Karpas-422 (cell line): ENCODE results near the gene MRPL39. TPM values are rescaled to one million over a fixed set of nuclear protein-coding genes. Genes with fewer than 3 reads are reported as not detected.
A peak's percentile ranks its signal among the peaks of the same experiment; 100 is the strongest.

Experiments
- DNase-seq: peaks from one replicate; pipeline ENCODE4 v3.0.0-alpha.2; 2015
- H2AFZ ChIP-seq: fragments of 200-600 bp; sonication (generic); 2 replicates; pipeline ENCODE4 v1.6.1; 2014; ENCODE audit warnings: antibody characterized with exemption, low read length, mixed read lengths
- H3K27ac ChIP-seq: fragments of 200-600 bp; sonication (generic); 2 replicates; pipeline ENCODE4 v1.5.1; 2014; ENCODE audit warnings: mild to moderate bottlenecking, low read length, moderate library complexity
- H3K27me3 ChIP-seq: fragments of 200-600 bp; sonication (generic); 2 replicates; pipeline ENCODE4 v1.6.1; 2014; ENCODE audit warnings: low read length, mixed read lengths
- H3K36me3 ChIP-seq: fragments of 200-600 bp; sonication (generic); 2 replicates; pipeline ENCODE4 v1.6.1; 2014; ENCODE audit warnings: low read length, mixed read lengths; ENCODE audit not compliant: insufficient read depth
- H3K4me1 ChIP-seq: fragments of 200-600 bp; sonication (generic); 2 replicates; pipeline ENCODE4 v1.6.1; 2014; ENCODE audit warnings: mild to moderate bottlenecking, low read length, mixed read lengths
- H3K4me2 ChIP-seq: fragments of 200-600 bp; sonication (generic); 2 replicates; pipeline ENCODE4 v1.6.1; 2014; ENCODE audit warnings: low read length, low read depth, mild to moderate bottlenecking; ENCODE audit not compliant: poor library complexity, severe bottlenecking
- H3K4me3 ChIP-seq: fragments of 200-600 bp; sonication (generic); 2 replicates; pipeline ENCODE4 v1.5.1; 2014; ENCODE audit warnings: mild to moderate bottlenecking, antibody characterized with exemption, low read length, mixed read lengths
- H3K79me2 ChIP-seq: fragments of 200-600 bp; sonication (generic); 2 replicates; pipeline ENCODE4 v1.6.1; 2014; ENCODE audit warnings: mild to moderate bottlenecking, low read length, mixed read lengths
- H3K9ac ChIP-seq: fragments of 200-600 bp; sonication (generic); 2 replicates; pipeline ENCODE4 v1.6.0; 2014; ENCODE audit warnings: low read length
- H3K9me2 ChIP-seq: fragments of 200-600 bp; sonication (generic), shearing (Covaris generic); replicated peaks from 2 replicates; pipeline ENCODE4 v1.6.0; 2014; ENCODE audit warnings: mild to moderate bottlenecking, low read length, moderate library complexity; ENCODE audit not compliant: insufficient read depth
- H3K9me3 ChIP-seq: fragments of 300-700, 200-600 bp; sonication (generic); 2 replicates; pipeline ENCODE4 v1.6.1; 2014; ENCODE audit warnings: low read length, mixed read lengths
- H4K20me1 ChIP-seq: fragments of 200-600 bp; sonication (generic); 2 replicates; pipeline ENCODE4 v1.6.1; 2014; ENCODE audit warnings: mild to moderate bottlenecking, antibody characterized with exemption, low read length, low read depth; ENCODE audit not compliant: insufficient read depth
- total RNA-seq: library from RNA; depleted of rRNA; stranded (reverse); fragments of >200 nt; shearing (Covaris generic); gene quantifications from 2 replicates; pipeline ENCODE4 v1.2.3, GENCODE V29; 2014; ENCODE audit warnings: low replicate concordance

The MRPL39 gene
- total RNA-seq, 1 experiment from 2014 or later: 40.0 TPM

DNA sequence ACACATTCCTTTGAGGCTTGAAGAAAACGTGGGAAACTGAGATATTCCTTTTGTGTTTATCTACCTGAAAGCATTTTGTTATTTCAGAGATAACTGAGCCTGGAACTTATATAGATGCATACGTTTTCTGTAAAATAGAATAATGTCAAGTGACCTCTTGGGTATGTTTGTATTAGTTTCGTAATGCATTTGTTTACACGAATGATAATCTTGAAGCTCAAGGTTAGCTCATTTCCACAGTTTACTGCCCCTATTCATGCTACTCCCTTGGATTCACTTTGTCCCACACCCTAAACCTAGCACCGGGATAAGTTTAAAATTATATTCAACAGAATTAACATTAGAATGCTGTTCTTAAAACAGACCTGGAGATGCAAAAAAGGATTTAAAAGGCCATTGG lies 54.4 kb downstream of the MRPL39 start:
- DNase-seq: no peak
- H3K4me1 ChIP-seq: no peaks in the 10 kb centered on the region
- H3K27ac ChIP-seq: no peak overlapping the region
- no peak overlapping the region for H2AFZ ChIP-seq
- no peaks in the 10 kb centered on the region for H3K9me3 ChIP-seq
- H3K9ac ChIP-seq: no peak overlapping the region
- no peak overlapping the region for H3K4me2 ChIP-seq
- H3K36me3 ChIP-seq: no peaks in the 10 kb centered on the region
- no peaks in the 10 kb centered on the region for H4K20me1 ChIP-seq
- no peaks in the 10 kb centered on the region for H3K9me2 ChIP-seq
- no peak overlapping the region for H3K4me3 ChIP-seq
- no peaks in the 10 kb centered on the region for H3K27me3 ChIP-seq
- no peaks in the 10 kb centered on the region for H3K79me2 ChIP-seq

DNA sequence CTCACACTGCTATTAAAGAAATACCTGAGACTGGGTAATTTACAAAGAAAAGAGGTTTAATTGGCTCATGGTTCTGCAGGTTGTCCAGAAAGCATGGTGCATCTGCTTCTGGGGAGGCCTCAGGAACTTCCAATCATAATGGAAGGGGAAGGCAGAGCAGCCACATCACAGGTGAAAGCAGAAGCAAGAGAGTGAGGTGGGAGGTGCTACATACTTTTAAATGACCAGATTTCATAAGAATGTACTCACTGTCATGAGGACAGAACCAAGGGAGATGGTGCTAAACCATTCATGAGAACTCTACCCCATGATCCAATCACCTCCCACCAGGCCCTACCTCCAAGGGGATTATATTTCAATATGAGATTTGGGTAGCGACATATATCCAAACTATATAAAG lies 55.7 kb downstream of the MRPL39 start:
- DNase-seq: no peak
- Histone ChIP-seq H3K9me3 (no peaks in the 10 kb centered on the region), H3K27ac (no peak overlapping the region)

DNA sequence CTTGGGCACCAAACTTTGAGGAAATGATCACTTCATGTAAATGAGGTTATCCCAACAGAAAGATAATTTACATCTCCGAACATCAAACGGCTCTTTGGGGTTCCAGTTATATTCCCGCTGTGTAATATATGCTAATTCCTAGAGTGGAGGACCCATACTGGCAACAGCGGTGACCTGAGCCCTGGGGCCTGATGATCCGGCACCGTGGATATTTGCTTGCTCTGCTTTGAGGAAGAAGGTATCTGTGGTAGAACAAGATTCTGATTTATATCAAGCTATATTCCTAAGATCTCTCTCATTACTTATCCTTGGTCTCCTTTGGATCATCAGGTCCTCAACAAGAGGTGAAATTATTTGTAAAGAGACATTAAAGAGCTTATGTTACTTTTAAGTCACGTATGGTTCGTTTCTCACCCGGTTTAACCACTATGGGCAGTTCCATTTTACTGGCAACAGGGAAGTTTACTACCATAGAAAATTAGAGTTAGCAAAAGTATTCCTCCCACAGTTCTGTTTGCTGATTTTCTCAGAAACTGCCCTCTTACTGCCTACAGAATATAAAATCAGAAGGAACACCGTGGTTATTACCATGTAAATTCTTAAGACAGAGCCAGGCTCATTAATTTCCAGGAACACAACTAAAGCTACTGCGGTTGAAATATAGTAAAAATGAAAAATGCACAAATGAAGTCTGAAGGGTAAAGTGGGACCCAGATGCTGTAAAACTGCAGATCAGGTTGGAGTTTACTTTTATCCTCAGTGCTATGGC lies 56.7 kb downstream of the MRPL39 start:
- Histone ChIP-seq H2AFZ (peak overlapping the region; percentile 60), H3K27ac (no peak overlapping the region), H4K20me1 (no peaks in the 10 kb centered on the region), H3K9me3 (no peaks in the 10 kb centered on the region), H3K4me2 (peak overlapping the region; percentile 13), H3K4me1 (no peaks in the 10 kb centered on the region), H3K36me3 (no peaks in the 10 kb centered on the region), H3K9me2 (no peaks in the 10 kb centered on the region), H3K9ac (no peak overlapping the region), H3K27me3 (no peaks in the 10 kb centered on the region), H3K79me2 (no peaks in the 10 kb centered on the region), H3K4me3 (no peak overlapping the region)
- DNase-seq: no peak

More for the DNA sequence above, 55.7 kb downstream of the MRPL39 start:
- H3K9me2 ChIP-seq: no peaks in the 10 kb centered on the region
- H2AFZ ChIP-seq: no peak overlapping the region
- H3K4me2 ChIP-seq: no peak overlapping the region
- no peaks in the 10 kb centered on the region for H3K27me3 ChIP-seq
- no peak overlapping the region for H3K9ac ChIP-seq
- H4K20me1 ChIP-seq: no peaks in the 10 kb centered on the region
- H3K4me1 ChIP-seq: no peaks in the 10 kb centered on the region
- no peak overlapping the region for H3K4me3 ChIP-seq
- no peaks in the 10 kb centered on the region for H3K79me2 ChIP-seq
- H3K36me3 ChIP-seq: no peaks in the 10 kb centered on the region

DNA sequence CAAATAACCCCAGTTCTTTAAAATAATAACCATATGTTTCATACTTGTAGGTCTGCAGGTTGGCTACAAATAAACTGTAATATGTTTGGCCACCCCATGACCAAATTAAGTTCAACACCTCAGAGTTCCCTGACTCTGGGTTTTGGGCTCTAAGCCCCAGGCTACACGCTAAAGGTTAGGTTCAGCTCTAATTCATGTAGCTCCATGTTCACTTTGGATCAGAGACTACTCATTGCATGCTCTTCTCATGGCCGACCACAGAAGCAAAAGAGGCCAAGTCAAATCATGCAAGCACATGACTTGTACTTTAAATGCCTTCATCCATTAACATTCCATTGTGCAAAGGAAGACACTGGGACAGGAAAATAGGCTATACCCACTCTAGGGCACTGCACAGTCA lies 66.2 kb downstream of the MRPL39 start:
- H3K4me1 ChIP-seq: no peaks in the 10 kb centered on the region
- no peak overlapping the region for H2AFZ ChIP-seq
- no peak for DNase-seq
- H3K36me3 ChIP-seq: no peaks in the 10 kb centered on the region
- no peaks in the 10 kb centered on the region for H3K27me3 ChIP-seq
- no peaks in the 10 kb centered on the region for H3K9me2 ChIP-seq
- no peak overlapping the region for H3K4me3 ChIP-seq
- H3K9me3 ChIP-seq: no peaks in the 10 kb centered on the region
- no peak overlapping the region for H3K4me2 ChIP-seq
- H3K27ac ChIP-seq: no peak overlapping the region
- H3K79me2 ChIP-seq: no peaks in the 10 kb centered on the region
- H3K9ac ChIP-seq: no peak overlapping the region
- no peaks in the 10 kb centered on the region for H4K20me1 ChIP-seq

DNA sequence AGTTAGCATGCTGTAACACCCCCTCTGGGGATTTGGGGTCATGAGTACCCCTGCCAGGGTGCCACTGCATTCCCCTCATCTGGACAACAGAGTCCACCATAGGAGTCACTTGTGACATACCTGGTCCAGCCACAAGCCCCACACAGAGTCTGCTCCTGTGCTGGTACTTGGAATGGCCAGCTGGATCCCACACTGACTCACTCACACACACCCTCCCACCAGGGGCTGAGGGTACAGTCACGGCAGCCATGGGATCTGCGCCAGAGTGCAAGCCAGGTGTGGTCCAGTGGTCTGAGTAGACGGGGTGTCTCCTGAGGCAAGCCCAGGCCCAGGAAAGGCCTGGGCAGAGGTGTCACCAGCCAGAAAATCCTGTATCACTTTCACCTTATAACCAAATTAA lies 67.7 kb downstream of the MRPL39 start:
- Histone ChIP-seq H3K27me3 (no peaks in the 10 kb centered on the region), H3K9me3 (no peaks in the 10 kb centered on the region), H3K79me2 (no peaks in the 10 kb centered on the region), H3K4me2 (no peak overlapping the region), H4K20me1 (no peaks in the 10 kb centered on the region), H3K27ac (no peak overlapping the region), H3K9me2 (no peaks in the 10 kb centered on the region), H3K4me3 (no peak overlapping the region), H2AFZ (no peak overlapping the region), H3K4me1 (no peaks in the 10 kb centered on the region), H3K36me3 (no peaks in the 10 kb centered on the region), H3K9ac (no peak overlapping the region)
- no peak for DNase-seq

DNA sequence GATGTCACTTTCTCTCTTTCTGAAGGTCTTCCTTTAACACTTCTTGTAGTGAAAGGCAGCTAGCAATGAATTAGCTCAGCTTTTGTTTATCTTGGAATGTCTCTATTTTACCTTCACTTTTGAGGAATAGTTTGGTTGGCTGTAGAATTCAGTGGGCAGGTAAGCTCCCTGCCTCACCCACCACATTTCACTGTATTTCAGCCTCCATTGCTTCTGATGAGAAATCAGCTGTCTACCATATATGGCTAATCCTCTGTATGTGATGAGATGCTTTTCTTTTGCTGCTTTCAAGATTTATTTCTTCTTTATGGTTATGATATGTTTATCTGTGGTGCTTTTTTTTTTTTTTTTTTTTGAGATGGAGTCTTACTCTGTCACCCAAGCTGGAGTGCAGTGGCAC lies 70.1 kb downstream of the MRPL39 start:
- H3K9me2 ChIP-seq: no peaks in the 10 kb centered on the region
- no peaks in the 10 kb centered on the region for H3K79me2 ChIP-seq
- no peak overlapping the region for H2AFZ ChIP-seq
- H3K9ac ChIP-seq: no peak overlapping the region
- no peaks in the 10 kb centered on the region for H3K9me3 ChIP-seq
- no peaks in the 10 kb centered on the region for H4K20me1 ChIP-seq
- H3K4me2 ChIP-seq: no peak overlapping the region
- no peaks in the 10 kb centered on the region for H3K4me1 ChIP-seq
- H3K27ac ChIP-seq: no peak overlapping the region
- DNase-seq: no peak
- no peaks in the 10 kb centered on the region for H3K27me3 ChIP-seq
- H3K4me3 ChIP-seq: no peak overlapping the region
- no peaks in the 10 kb centered on the region for H3K36me3 ChIP-seq

DNA sequence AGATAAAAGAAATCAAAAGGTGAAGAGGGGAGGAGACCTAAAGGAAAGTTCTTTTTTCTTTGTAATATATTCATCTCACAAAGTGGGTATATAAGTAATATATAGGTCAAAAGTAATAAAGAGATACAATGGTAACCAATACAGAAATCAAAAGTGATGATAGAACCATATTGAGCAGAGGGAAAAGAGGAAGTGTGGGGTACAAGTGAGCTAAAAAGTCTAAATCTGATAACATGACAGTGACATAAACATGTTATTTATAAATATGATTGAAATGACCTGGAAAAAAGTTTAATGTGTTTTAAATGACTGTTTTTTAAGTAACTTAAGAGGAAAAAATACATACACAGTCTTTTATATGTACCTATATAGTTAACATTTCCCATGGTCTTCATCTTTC lies 70.5 kb downstream of the MRPL39 start:
- H4K20me1 ChIP-seq: no peaks in the 10 kb centered on the region
- H3K79me2 ChIP-seq: no peaks in the 10 kb centered on the region
- H3K4me3 ChIP-seq: no peak overlapping the region
- H3K27ac ChIP-seq: no peak overlapping the region
- no peaks in the 10 kb centered on the region for H3K9me2 ChIP-seq
- H3K27me3 ChIP-seq: no peaks in the 10 kb centered on the region
- no peak overlapping the region for H2AFZ ChIP-seq
- H3K4me1 ChIP-seq: no peaks in the 10 kb centered on the region
- H3K9ac ChIP-seq: no peak overlapping the region
- no peaks in the 10 kb centered on the region for H3K9me3 ChIP-seq
- DNase-seq: no peak
- no peak overlapping the region for H3K4me2 ChIP-seq
- no peaks in the 10 kb centered on the region for H3K36me3 ChIP-seq

DNA sequence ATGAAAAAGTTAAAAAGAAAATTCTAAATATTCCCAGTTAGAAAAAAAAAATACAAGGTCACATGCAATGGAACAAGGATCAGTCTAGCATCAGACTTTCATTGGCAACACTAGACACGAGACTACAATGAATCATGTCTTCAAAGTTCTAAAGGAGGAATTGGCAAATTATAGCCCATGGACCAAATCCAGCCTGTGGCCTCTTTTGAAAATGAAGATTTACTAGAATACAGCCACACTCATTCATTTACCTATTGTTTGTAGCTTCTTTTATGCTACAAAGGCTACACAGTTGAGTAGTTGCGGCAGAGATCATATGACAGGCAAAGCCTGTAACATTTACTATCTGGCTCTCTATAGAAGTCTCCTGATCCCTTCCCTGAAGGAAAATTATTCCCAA lies 71.4 kb downstream of the MRPL39 start:
- H3K36me3 ChIP-seq: no peaks in the 10 kb centered on the region
- no peak overlapping the region for H3K4me2 ChIP-seq
- no peaks in the 10 kb centered on the region for H3K9me3 ChIP-seq
- H2AFZ ChIP-seq: no peak overlapping the region
- H3K27ac ChIP-seq: no peak overlapping the region
- no peak overlapping the region for H3K9ac ChIP-seq
- no peaks in the 10 kb centered on the region for H3K79me2 ChIP-seq
- H3K27me3 ChIP-seq: no peaks in the 10 kb centered on the region
- H3K9me2 ChIP-seq: no peaks in the 10 kb centered on the region
- no peaks in the 10 kb centered on the region for H4K20me1 ChIP-seq
- no peak overlapping the region for H3K4me3 ChIP-seq
- DNase-seq: no peak
- H3K4me1 ChIP-seq: no peaks in the 10 kb centered on the region
